Epithelial cell of proximal tubule (primary cell): ENCODE measurements around the gene ZBTB44. TPM values are rescaled to one million over a fixed set of nuclear protein-coding genes. Genes with fewer than 3 reads are reported as not detected.

ENCODE experiments used
- DNase-seq: peaks from one replicate; pipeline ENCODE4 v3.0.0-alpha.2; 2011; ENCODE audit warnings: low read depth
- H3K4me3 ChIP-seq: 2 replicates; pipeline ENCODE4 v1.5.1; 2011; ENCODE audit warnings: low read depth, mild to moderate bottlenecking, low read length
- total RNA-seq: library from RNA; depleted of rRNA; stranded (reverse); fragments of >200 nt; gene quantifications from 2 replicates; pipeline ENCODE4 v1.2.3, GENCODE V29; 2015
- TF ChIP-seq, protein P1 (sequence below): conservative IDR thresholded peaks from 2 replicates; pipeline ENCODE4 v1.5.1; 2012; ENCODE audit warnings: low read depth, mild to moderate bottlenecking, low read length

Gene ZBTB44
- total RNA-seq, 1 donor from 2014 or later, result 14.8 TPM

- no peak for DNase-seq
- TF ChIP-seq, protein P1, sequence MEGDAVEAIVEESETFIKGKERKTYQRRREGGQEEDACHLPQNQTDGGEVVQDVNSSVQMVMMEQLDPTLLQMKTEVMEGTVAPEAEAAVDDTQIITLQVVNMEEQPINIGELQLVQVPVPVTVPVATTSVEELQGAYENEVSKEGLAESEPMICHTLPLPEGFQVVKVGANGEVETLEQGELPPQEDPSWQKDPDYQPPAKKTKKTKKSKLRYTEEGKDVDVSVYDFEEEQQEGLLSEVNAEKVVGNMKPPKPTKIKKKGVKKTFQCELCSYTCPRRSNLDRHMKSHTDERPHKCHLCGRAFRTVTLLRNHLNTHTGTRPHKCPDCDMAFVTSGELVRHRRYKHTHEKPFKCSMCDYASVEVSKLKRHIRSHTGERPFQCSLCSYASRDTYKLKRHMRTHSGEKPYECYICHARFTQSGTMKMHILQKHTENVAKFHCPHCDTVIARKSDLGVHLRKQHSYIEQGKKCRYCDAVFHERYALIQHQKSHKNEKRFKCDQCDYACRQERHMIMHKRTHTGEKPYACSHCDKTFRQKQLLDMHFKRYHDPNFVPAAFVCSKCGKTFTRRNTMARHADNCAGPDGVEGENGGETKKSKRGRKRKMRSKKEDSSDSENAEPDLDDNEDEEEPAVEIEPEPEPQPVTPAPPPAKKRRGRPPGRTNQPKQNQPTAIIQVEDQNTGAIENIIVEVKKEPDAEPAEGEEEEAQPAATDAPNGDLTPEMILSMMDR, result no peak
- no peak overlapping the region for H3K4me3 ChIP-seq
Observed at GRCh38 chr11:130180491-130180890, 134.2 kb downstream of the ZBTB44 start.

DNA sequence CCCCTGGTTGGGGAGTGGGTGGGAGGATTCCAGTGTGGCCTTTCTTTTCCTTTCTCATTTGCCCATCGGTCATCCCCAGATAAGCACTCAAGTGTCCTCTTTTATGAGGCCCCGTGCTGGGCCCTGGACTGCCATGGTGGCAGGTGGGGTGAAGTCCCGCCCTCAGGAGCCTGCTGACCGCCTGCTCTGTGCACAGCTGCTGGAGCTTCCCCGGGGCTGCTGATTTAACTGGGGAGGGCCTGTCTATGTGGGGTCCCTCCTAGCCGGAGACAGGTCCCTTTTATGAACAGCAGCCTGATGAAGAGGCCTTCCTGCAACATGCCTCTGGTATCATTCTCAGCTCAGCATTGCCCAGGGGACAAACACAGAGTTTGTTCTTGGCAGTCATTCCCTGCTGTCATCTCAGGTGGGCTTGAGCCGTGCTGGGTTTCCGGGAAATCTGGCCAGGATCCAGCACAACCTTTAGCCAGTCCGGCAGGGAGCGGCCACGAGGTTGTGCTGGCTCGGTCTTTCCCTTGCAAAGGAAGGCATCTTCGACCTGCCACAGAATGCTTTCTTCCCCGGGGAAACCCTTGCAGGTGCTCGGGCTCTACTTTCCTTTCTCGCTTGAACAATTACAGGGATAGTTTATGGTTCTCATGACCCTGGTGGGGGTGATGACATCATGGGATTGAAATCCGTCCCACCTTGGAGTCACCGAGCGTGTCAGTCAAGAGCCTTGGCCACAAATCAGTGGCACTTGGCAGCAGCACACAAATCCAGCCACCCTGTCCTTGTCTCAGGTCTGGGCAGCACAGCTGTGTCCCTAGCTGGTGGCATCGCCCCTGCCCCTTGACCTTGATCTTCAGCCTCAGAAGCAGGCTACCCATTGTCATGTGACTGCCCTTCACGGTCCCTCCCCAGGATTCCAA, 135.1 kb downstream of the ZBTB44 start:
- DNase-seq, result no peak
- no peak overlapping the region for H3K4me3 ChIP-seq
- TF ChIP-seq, protein P1, result no peak

DNA sequence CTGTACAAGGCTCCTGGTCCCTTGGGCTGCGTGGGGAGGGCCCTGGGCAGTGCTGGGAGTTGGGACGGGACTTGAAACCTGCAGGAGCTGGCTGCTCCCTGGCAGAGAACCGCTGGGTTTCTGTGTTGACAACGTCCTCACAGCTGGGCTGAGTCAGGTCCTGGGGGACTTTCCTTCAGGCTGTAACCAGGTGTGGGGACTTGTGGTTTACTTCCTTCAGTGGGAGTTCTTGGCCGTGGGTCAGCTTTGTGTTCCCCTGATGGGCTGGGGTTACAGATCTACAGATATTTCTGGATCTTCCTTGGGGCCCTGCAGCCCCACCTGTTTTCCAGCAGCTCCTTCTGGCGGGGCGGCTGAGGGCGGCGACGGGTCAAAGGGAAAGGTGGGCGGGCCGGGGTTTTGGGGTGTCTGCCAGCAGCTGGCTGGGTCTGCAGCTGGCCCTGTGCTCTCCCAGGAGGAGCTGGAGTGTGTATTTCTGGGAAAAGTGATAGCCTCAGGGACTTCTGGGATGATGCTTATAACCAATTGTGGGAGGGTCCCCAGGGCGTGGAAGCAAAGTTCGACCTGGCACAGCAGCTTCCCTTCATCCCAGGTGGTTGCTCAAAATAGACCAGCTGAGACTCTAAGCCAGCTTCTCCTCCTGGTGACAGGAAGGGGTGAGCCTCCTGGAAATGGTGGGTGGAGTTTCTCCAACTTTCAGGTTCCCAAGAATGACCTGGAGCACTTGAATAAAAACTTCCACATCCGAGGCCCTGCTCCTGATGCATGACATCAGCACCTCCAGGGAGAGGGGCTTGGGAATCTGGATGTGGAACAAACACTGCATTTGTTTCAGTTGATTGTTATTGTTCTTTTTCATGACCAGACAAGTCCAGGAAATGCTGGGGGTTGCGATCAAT, 136.0 kb downstream of the ZBTB44 start:
- no peak for DNase-seq

GRCh38 chr11:130177782-130178181, 136.9 kb downstream of the ZBTB44 start:
- no peak for DNase-seq
- no peak overlapping the region for H3K4me3 ChIP-seq
- TF ChIP-seq, protein P1, result no peak

More for the DNA sequence above, 136.0 kb downstream of the ZBTB44 start:
- H3K4me3 ChIP-seq, result no peak overlapping the region
- TF ChIP-seq, protein P1, result no peak

Other genes with a start within 250 kb of the ZBTB44 start
- gene APLP2, start 245.0 kb downstream of the ZBTB44 start, total RNA-seq, result 323 and 548 TPM in 2 replicates
- gene ST14, start 155.1 kb downstream of the ZBTB44 start, total RNA-seq, result 43.9 and 75.5 TPM in 2 replicates
- gene ADAMTS8, start 113.7 kb upstream of the ZBTB44 start, total RNA-seq, result not detected in 2 replicates
- 0.58 and 2.4 TPM in 2 replicates for gene ADAMTS15, start 133.7 kb upstream of the ZBTB44 start, total RNA-seq